Endothelial cell of umbilical vein (primary cell): Measurements from ENCODE around the gene CMBL. TPM values are rescaled to one million over a fixed set of nuclear protein-coding genes. Genes with fewer than 3 reads are reported as not detected.

Experiments used
- BruUV-seq: library from RNA; stranded (reverse); fragments of 400-500 nt; replicated peaks from 2 replicates; lab custom pipeline; 2021; lab: Mats Ljungman, UMichigan
- CTCF ChIA-PET: fragments of 300-600, 350-600 bp; sonication (Branson Sonifier 250); formaldehyde crosslinking; loops from one replicate; lab custom pipeline; 2021; ENCODE audit warnings: antibody characterized with exemption, inconsistent platforms; lab: Charles Lee
- POLR2A ChIA-PET: fragments of 300-600, 350-600 bp; sonication (Branson Sonifier 250); formaldehyde crosslinking; loops from one replicate; lab custom pipeline; 2021; ENCODE audit warnings: antibody characterized with exemption, inconsistent platforms; lab: Charles Lee
- DNase-seq: peaks from one replicate; pipeline ENCODE4 v3.0.0-alpha.2; 2011; ENCODE audit warnings: low read depth, low spot score
- FAIRE-seq: peaks from 2 replicates; lab custom pipeline; 2011; peaks lifted over from hg19 to GRCh38; lab: Jason Lieb, UNC
- H2AFZ ChIP-seq: 2 replicates; pipeline ENCODE4 v1.6.0; 2012; ENCODE audit warnings: low read depth, low read length, control low read depth, inconsistent platforms
- H3K27ac ChIP-seq: 2 replicates; pipeline ENCODE4 v1.5.1; 2011; ENCODE audit warnings: low read depth, mild to moderate bottlenecking, control low read depth, low read length, moderate library complexity; ENCODE audit not compliant: insufficient read depth
- H3K27me3 ChIP-seq, 2 experiments: 2 replicates each; pipeline versions ENCODE4 v1.6.0 to v1.6.1; 2011; ENCODE audit warnings: low read length in 2 of 2, mixed read lengths in 1 of 2; ENCODE audit not compliant: control insufficient read depth in 2 of 2, insufficient read depth in 2 of 2
- H3K36me3 ChIP-seq, 2 experiments: 2 replicates in 1 of 2; 3 replicates in 1 of 2; pipeline ENCODE4 v1.5.1; 2011; ENCODE audit warnings: low read length in 2 of 2, mild to moderate bottlenecking in 1 of 2, moderate library complexity in 1 of 2; ENCODE audit not compliant: control insufficient read depth in 2 of 2, insufficient read depth in 2 of 2; ENCODE audit errors: extremely low read depth in 1 of 2
- H3K4me1 ChIP-seq: 3 replicates; pipeline ENCODE4 v1.5.1; 2011; ENCODE audit warnings: mild to moderate bottlenecking, low read length; ENCODE audit not compliant: control insufficient read depth, insufficient read depth; ENCODE audit errors: extremely low read depth
- H3K4me2 ChIP-seq: 2 replicates; pipeline ENCODE4 v1.6.1; 2011; ENCODE audit warnings: low read length, control low read depth, mixed read lengths; ENCODE audit not compliant: insufficient read depth
- H3K4me3 ChIP-seq, 3 experiments: fragments of 200-600 bp in 1 of 3; sonication (generic), shearing (Covaris generic) in 1 of 3; replicated peaks in 1 of 3; 2 replicates each; pipeline ENCODE4 v1.5.1; 2011 to 2016; ENCODE audit warnings: control low read depth in 3 of 3, low read length in 3 of 3, mild to moderate bottlenecking in 2 of 3, inconsistent platforms in 1 of 3, low read depth in 1 of 3, moderate library complexity in 1 of 3; ENCODE audit not compliant: insufficient read depth in 1 of 3
- H3K79me2 ChIP-seq: 2 replicates; pipeline ENCODE4 v1.6.0; 2012; ENCODE audit warnings: low read length, inconsistent platforms; ENCODE audit not compliant: control insufficient read depth, insufficient read depth
- H3K9ac ChIP-seq: replicated peaks from 2 replicates; pipeline ENCODE3; 2011; ENCODE audit warnings: low read length, control low read depth; ENCODE audit not compliant: insufficient read depth; ENCODE audit errors: extremely low read depth
- H3K9me1 ChIP-seq: replicated peaks from 3 replicates; pipeline ENCODE4 v1.6.0; 2011; ENCODE audit warnings: mild to moderate bottlenecking, low read length; ENCODE audit not compliant: control insufficient read depth, insufficient read depth; ENCODE audit errors: extremely low read depth
- H3K9me3 ChIP-seq: replicated peaks from 2 replicates; pipeline ENCODE4 v1.5.1; 2012; ENCODE audit warnings: low read length, inconsistent platforms; ENCODE audit not compliant: control insufficient read depth, insufficient read depth
- H4K20me1 ChIP-seq: replicated peaks from 2 replicates; pipeline ENCODE3; 2011; ENCODE audit warnings: mild to moderate bottlenecking, low read length; ENCODE audit not compliant: control insufficient read depth, insufficient read depth; ENCODE audit errors: extremely low read depth
- EZH2 ChIP-seq: IDR thresholded peaks from 2 replicates; pipeline ENCODE4 v1.6.1; 2012; ENCODE audit warnings: borderline replicate concordance, low read depth, mild to moderate bottlenecking, moderate library complexity, low read length, inconsistent platforms; ENCODE audit not compliant: severe bottlenecking
- FOS ChIP-seq: IDR thresholded peaks from 2 replicates; pipeline ENCODE4 v1.6.1; 2011; ENCODE audit warnings: mild to moderate bottlenecking, low read length, moderate library complexity, borderline replicate concordance; ENCODE audit not compliant: insufficient read depth
- GATA2 ChIP-seq: IDR thresholded peaks from 2 replicates; pipeline ENCODE4 v1.7.0; 2011; ENCODE audit warnings: low read depth, mild to moderate bottlenecking, moderate library complexity, mixed read lengths, low read length; ENCODE audit not compliant: insufficient read length, insufficient read depth
- JUN ChIP-seq: IDR thresholded peaks from 2 replicates; pipeline ENCODE4 v1.6.1; 2011; ENCODE audit warnings: borderline replicate concordance, low read depth; ENCODE audit not compliant: insufficient read length, insufficient read depth
- MYC ChIP-seq: IDR thresholded peaks from one replicate; pipeline ENCODE4 v1.6.1; 2011; ENCODE audit warnings: mild to moderate bottlenecking, low read depth, low read length
- POLR2A ChIP-seq: IDR thresholded peaks from 2 replicates; pipeline ENCODE4 v1.6.1; 2012; ENCODE audit warnings: low read depth, mild to moderate bottlenecking, control low read depth, low read length
- POLR2AphosphoS5 ChIP-seq: IDR thresholded peaks from 2 replicates; pipeline ENCODE4 v1.6.1; 2012; ENCODE audit warnings: low read depth, mild to moderate bottlenecking, control low read depth, low read length, moderate library complexity; ENCODE audit not compliant: insufficient read depth
- dilution Hi-C: fragments of 300-500 bp; cut with MboI; formaldehyde crosslinking; loops from one replicate; pipeline ENCODE4 v1.15.0; 2019; ENCODE audit warnings: low sequenced_read_pairs; ENCODE audit not compliant: extremely low pct_ligation_motif_present
- intact Hi-C: fragments of 100-400 bp; cut with micrococcal nuclease; formaldehyde crosslinking; loops from one replicate; pipeline ENCODE4 v1.10.0; 2022
- polyA plus RNA-seq, 4 experiments: library from polyadenylated mRNA; depleted of rRNA in 3 of 4; stranded (reverse) in 3 of 4; unstranded in 1 of 4; fragments of >200 nt; gene quantifications; 2 replicates each; pipeline versions ENCODE4 v1.2.1 to v1.2.3, GENCODE V29; 2011 to 2012; ENCODE audit warnings: missing spikeins in 1 of 4
- total RNA-seq: library from RNA; stranded (reverse); gene quantifications from 2 replicates; pipeline ENCODE4 v1.2.3, GENCODE V29; 2021
- TF ChIP-seq, protein P1 (sequence below), 2 donors: IDR thresholded peaks; 1 replicate in 1 of 2; 2 replicates in 1 of 2; pipeline ENCODE4 v1.5.1; 2011; ENCODE audit warnings: low read length in 2 of 2, mild to moderate bottlenecking in 2 of 2, moderate library complexity in 2 of 2, control low read depth in 1 of 2, inconsistent platforms in 1 of 2, low read depth in 1 of 2; ENCODE audit not compliant: insufficient read depth in 1 of 2; ENCODE audit errors: extremely low read depth in 1 of 2
- TF ChIP-seq, protein P2 (sequence below): IDR thresholded peaks from 2 replicates; pipeline ENCODE4 v1.6.1; 2011; ENCODE audit not compliant: insufficient read depth, insufficient read length

Gene CMBL
- total and polyA plus RNA-seq, 2 donors (not counting 3 experiments of a cell fraction or from before 2014, with no cell fraction given), result 15.9 to 19.8 TPM

DNA sequence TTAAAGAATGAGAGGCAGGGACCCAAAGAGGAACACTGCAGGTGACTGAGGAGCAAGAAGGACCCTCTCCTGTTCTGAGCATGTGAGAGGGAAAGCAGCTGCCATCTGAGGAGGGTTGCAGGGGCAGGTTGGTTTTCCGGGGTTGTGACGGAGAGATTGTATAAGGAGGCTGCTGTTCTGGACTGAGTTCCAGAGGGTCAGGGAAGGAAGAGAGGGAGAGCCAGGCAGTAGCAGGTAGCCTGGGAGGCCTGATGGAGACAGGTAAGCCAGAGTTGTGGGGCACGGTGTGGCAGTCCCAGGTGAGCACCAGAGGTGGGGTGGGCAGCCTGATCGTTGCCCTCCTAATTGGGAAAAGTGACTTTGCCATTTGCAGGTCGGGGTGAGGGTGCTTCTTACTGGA, 47.8 kb downstream of the CMBL start:
- dilution Hi-C loops, result loop anchor here (25.0 kb wide), 1 partner anchor 152 kb away; no protein-coding TSS in a partner anchor
- H3K27ac ChIP-seq, result no peak overlapping the region
- FAIRE-seq (no peak), DNase-seq (no peak)
- no peaks in the 10 kb centered on the region for H3K4me1 ChIP-seq
- no peak for TF ChIP-seq EZH2
- no peak for TF ChIP-seq JUN
- TF ChIP-seq, protein P1, sequence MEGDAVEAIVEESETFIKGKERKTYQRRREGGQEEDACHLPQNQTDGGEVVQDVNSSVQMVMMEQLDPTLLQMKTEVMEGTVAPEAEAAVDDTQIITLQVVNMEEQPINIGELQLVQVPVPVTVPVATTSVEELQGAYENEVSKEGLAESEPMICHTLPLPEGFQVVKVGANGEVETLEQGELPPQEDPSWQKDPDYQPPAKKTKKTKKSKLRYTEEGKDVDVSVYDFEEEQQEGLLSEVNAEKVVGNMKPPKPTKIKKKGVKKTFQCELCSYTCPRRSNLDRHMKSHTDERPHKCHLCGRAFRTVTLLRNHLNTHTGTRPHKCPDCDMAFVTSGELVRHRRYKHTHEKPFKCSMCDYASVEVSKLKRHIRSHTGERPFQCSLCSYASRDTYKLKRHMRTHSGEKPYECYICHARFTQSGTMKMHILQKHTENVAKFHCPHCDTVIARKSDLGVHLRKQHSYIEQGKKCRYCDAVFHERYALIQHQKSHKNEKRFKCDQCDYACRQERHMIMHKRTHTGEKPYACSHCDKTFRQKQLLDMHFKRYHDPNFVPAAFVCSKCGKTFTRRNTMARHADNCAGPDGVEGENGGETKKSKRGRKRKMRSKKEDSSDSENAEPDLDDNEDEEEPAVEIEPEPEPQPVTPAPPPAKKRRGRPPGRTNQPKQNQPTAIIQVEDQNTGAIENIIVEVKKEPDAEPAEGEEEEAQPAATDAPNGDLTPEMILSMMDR (IDR thresholded peaks at IDR 0.05; ENCODE audit: extremely low read depth in 1 of 2, insufficient read depth in 1 of 2, low read depth in 1 of 2, low read length in 2 of 2), result no peak
- no peak for TF ChIP-seq GATA2
- TF ChIP-seq POLR2A, result no peak
- no peak overlapping the region for H3K4me2 ChIP-seq
- ChIA-PET POLR2A (no interaction called here), CTCF (no interaction called here)
- H3K4me3 ChIP-seq, result no peak overlapping the region
- H3K9me3 ChIP-seq, result no peaks in the 10 kb centered on the region
- BruUV-seq, result no TSS peak
- no peaks in the 10 kb centered on the region for H3K9me1 ChIP-seq
- peaks cover 59 to 64% of the 10 kb centered on the region in 2 experiments for H3K36me3 ChIP-seq
- peaks cover 4% of the 10 kb centered on the region for H4K20me1 ChIP-seq
- peaks cover 38% of the 10 kb centered on the region for H3K79me2 ChIP-seq
- H2AFZ ChIP-seq, result no peak overlapping the region
- no peaks in the 10 kb centered on the region for H3K27me3 ChIP-seq
- intact Hi-C loops, result no loop called here
- H3K9ac ChIP-seq, result no peak overlapping the region

DNA sequence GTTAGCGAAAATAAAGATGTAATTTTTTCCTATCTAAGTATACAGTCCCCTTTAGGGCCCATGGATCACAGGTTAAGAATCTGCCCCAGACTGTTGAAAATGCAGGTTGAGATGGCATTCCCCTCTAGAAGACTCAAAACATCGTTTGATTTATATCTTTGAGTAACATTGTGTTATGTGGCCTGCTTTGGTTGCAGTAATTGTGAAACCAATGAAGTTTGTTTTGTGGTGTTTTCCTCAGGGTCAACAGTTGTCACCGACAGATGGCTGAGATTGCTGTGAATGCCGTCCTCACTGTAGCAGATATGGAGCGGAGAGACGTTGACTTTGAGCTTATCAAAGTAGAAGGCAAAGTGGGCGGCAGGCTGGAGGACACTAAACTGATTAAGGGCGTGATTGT, 49.8 kb downstream of the CMBL start:
- intact Hi-C loops, result no loop called here
- Histone ChIP-seq H3K36me3 (peaks cover 60 to 62% of the 10 kb centered on the region in 2 experiments), H3K9me1 (no peaks in the 10 kb centered on the region), H3K79me2 (peaks cover 58% of the 10 kb centered on the region), H3K4me3 (no peak overlapping the region), H3K27ac (no peak overlapping the region), H3K4me1 (no peaks in the 10 kb centered on the region), H2AFZ (no peak overlapping the region), H3K9me3 (no peaks in the 10 kb centered on the region), H3K4me2 (no peak overlapping the region), H3K9ac (no peak overlapping the region), H3K27me3 (no peaks in the 10 kb centered on the region), H4K20me1 (peaks cover 6% of the 10 kb centered on the region)
- DNase-seq, result no peak
- no peak for FAIRE-seq
- POLR2A ChIA-PET, result no interaction called here
- BruUV-seq, result no TSS peak
- TF ChIP-seq FOS (no peak), EZH2 (no peak), MYC (no peak), POLR2AphosphoS5 (no peak), GATA2 (no peak), POLR2A (no peak), JUN (no peak)
- TF ChIP-seq, protein P1 (IDR thresholded peaks at IDR 0.05; ENCODE audit: extremely low read depth in 1 of 2, insufficient read depth in 1 of 2, low read depth in 1 of 2, low read length in 2 of 2), result no peak
- TF ChIP-seq, protein P2, sequence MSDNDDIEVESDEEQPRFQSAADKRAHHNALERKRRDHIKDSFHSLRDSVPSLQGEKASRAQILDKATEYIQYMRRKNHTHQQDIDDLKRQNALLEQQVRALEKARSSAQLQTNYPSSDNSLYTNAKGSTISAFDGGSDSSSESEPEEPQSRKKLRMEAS, result no peak
- dilution Hi-C loops, result loop anchor here (25.0 kb wide), 1 partner anchor 154 kb away; no protein-coding TSS in a partner anchor
- CTCF ChIA-PET, result no interaction called here
